GM13976 (cell line): Measurements from ENCODE around the gene SGCD.

Source experiments
- DNase-seq: peaks from one replicate; pipeline ENCODE4 v3.0.0; 2012; ENCODE audit warnings: low spot score
- in situ Hi-C: fragments of 300-500 bp; cut with MboI; formaldehyde crosslinking; loops from one replicate; pipeline ENCODE4 v1.12.0; 2022; ENCODE audit warnings: low sequenced_read_pairs, mixed read lengths, inconsistent platforms; ENCODE audit not compliant: unreplicated experiment
- TF ChIP-seq, protein P1 (sequence below): IDR thresholded peaks from 2 replicates; pipeline ENCODE4 v1.5.1; 2012; ENCODE audit warnings: borderline replicate concordance, mild to moderate bottlenecking; ENCODE audit not compliant: insufficient read depth; ENCODE audit errors: extremely low read depth, missing control alignments, control extremely low read depth

SGCD gene

DNA sequence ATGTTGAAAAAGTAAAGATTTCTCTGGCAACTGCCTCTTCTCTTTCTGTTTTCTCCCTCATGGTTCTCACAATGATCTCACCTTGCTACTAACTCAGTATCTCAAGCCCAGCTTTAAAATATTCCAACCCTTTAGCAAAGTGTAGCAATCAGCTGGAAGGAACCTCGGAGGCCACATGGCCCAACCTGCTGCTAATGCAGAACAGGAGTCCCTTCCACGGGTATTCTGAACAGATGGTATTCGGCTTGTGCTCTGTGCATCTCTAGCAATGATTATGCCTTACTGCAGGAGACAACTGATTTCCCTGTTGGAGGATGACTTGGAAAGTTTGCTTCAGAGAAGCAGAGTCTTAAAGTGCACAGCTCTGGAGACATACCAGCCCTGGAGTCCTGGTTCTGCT is 371.4 kb downstream of the SGCD start:
- in situ Hi-C loops = no loop called here
- no peak for DNase-seq
- TF ChIP-seq, protein P1, sequence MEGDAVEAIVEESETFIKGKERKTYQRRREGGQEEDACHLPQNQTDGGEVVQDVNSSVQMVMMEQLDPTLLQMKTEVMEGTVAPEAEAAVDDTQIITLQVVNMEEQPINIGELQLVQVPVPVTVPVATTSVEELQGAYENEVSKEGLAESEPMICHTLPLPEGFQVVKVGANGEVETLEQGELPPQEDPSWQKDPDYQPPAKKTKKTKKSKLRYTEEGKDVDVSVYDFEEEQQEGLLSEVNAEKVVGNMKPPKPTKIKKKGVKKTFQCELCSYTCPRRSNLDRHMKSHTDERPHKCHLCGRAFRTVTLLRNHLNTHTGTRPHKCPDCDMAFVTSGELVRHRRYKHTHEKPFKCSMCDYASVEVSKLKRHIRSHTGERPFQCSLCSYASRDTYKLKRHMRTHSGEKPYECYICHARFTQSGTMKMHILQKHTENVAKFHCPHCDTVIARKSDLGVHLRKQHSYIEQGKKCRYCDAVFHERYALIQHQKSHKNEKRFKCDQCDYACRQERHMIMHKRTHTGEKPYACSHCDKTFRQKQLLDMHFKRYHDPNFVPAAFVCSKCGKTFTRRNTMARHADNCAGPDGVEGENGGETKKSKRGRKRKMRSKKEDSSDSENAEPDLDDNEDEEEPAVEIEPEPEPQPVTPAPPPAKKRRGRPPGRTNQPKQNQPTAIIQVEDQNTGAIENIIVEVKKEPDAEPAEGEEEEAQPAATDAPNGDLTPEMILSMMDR = no peak

DNA sequence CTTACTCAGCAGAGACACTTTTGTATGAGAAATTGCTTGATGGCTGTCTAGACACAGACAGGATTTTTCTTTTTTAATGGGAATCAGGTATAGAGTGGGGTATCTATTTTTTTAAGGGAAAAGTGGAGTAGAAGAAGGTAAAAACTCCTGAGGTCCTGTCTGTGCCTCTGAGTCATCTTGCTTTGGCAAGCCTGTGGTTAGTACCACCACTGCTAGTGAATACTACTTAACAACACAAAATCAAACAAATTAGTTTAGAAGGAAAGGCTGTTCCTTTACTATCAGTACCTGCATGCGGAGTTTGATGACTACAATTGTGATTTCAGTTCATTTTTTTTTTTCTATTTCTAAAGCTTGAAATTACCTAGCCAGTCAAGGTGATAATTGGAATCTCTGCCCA is 372.2 kb downstream of the SGCD start:
- TF ChIP-seq, protein P1 = no peak
- no peak for DNase-seq
- in situ Hi-C loops = no loop called here

DNA sequence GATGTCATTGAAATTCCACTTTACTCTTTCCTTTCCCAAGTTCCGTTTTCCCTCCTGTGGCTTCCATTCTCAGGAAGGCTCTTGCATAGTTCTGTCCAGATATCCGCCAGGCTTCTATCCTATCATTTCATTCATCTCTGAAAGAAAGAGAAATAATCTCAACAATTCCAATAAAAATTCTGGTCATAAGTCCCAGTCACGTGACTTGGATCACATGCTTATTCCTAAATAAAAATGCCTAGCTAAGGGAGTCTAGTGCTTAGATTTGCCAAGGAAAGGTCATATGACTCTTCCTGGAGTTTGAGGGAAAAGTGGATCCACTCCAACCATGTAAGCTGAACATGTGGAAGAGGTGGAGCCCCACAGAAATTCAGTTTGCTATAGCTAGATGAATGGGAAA is 377.2 kb downstream of the SGCD start:
- no peak for DNase-seq
- in situ Hi-C loops = no loop called here
- TF ChIP-seq, protein P1 = no peak

DNA sequence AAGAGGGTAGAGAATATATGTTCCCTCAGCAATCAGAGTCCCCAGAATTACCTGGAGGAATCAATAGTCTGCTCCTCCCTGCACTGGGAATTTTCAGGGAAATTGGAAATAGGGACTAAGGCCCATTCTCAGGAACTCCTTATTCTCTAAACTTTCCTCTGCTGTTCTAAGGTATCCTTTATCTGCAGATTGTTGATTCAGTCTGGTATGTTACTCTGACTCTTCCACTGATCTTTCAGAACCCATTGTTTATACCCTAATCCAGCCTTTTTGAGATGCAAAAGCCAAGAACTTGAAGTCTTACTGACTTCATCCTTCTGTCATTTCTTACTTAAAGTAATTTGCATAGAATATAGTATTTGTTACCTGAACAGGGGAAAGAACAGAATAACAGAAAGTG is 379.7 kb downstream of the SGCD start:
- DNase-seq = no peak
- in situ Hi-C loops = no loop called here

DNA sequence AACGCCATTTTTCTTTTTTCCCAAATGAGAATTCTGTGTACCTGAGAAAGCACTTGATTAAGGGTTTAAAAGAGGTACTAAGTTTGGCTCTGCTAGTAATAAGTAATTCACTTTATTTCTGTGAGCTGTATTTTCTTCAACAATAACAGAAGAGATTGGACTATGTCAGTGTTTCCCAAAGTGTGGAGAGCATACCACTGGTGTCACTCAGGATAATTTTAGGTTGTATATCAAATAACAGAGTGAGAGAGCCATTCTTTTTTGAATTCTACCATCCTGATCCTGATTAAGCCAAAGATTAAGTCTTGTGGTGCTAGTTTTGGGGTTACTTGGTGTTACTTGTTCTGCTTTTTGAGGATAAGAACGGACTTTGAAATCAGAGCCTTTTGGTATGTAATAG is 380.8 kb downstream of the SGCD start:
- TF ChIP-seq, protein P1 = no peak
- no peak for DNase-seq
- in situ Hi-C loops = no loop called here

More for the DNA sequence above, 379.7 kb downstream of the SGCD start:
- TF ChIP-seq, protein P1 = no peak

DNA sequence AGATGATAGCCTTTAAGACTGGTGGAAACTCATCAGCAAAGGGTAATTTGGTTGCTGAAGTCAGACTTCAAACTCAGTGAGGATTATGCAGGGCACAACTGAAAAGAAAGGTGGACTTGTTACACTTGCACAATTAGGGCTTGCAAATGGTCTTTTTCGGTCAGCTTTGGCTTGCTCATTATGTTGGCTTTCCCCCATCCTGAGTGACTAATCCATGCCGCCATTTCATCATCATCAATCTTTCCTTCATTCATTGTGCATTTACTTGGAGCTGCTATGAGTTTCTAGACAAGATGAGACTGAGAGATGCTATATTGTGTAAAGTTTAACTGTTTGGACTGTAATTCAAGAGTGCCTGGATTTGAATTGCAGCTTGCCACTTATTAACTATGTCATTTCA is 388.3 kb downstream of the SGCD start:
- TF ChIP-seq, protein P1 = no peak
- in situ Hi-C loops = no loop called here
- no peak for DNase-seq
